ENCODE data around the gene KRT2. TPM values are rescaled to one million over a fixed set of nuclear protein-coding genes. Genes with fewer than 3 reads are reported as not detected.

The KRT2 gene
- total RNA-seq (2022; extraction: Qiagen RNA extraction; ENCODE audit: low read depth), result not detected in 5 replicates

DNA sequence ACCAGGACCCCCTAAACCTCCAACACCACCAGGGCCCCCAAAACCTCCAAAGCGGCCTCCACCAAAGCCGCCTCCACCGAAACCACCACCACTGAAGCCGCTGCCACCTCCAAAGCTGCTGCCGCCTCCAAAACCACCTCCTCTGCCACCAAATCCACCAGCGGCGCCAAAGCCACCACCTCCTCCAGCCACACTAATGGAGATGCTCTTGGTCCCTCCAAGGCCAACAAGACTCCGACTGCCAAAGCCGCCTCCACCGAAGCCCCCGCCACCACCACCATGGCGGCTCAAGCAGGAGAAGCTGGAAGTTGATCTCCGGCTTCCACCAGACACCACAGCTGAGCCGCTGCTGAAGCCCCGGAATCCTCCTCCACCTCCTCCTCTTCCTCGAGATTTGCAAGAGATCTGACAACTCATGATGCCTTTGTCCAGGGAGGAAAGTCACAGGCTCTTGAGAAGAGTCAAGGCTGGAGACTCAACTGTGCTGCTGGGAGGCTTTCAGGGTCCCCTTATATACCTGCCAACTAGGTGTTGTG lies at the start of gene KRT2:
KRT2 (minus strand) TSS at position 486 of the 536 bp plus-strand sequence; CDS start at position 417, 69 bp downstream.

GRCh38 chr12:52680363-52680762 lies 28.4 kb upstream of the KRT2 start, which contains the start of gene KRT1:
KRT1 (minus strand) TSS chr12:52680407; CDS start chr12:52680348, 59 bp downstream.

DNA sequence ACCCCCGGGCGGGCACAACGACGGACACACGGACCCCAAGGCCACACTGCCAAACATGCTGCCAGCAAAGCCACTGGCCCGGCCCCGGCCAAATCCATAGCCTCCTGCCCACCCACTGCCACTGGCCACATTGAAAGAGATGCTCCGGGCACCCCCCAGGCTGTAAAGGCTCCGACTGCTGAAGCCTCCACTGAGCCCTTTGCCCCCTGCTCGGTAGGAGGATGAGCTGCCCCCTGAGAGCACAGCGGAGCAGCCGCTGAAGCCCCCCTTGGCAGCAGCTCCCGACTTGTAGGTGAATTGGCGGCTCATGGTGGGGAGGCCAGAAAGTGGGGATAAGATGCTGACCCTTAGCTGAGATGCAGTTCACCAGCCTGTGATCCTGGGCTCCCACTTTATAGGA lies 33.8 kb downstream of the KRT2 start, which contains the start of gene KRT73:
KRT73 (minus strand) TSS at position 344 of the 400 bp plus-strand sequence; CDS start at position 309, 35 bp downstream.

DNA sequence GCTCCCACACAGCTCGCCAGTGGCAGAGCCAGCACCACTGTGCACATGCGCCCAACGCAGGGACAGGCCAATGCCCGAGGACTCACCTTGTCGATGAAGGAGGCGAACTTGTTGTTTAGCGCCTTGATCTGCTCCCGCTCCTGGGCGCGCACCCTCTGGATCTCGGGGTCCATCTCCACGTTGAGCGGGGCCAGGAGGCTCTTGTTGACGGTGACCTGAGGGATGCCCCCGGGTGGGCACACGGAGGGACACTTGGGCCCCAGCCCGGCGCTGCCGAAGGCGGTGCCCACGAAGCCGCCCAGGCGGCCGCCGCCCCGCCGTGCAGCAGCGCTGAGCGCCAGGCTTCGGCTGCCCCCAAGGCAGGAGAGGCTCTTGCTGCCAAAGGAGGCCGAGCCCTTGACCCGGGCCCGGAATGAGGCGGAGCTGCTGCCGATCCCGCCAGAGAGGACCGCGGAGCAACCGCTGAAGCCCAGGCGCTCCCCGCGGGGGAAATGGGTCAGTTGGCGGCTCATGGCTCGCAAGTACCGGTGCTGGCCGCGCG lies 51.0 kb downstream of the KRT2 start, which contains the start of gene KRT72:
KRT72 (minus strand) TSS at position 523 of the 541 bp plus-strand sequence; CDS start at position 512, 11 bp downstream.

Other genes starting within 250 kb of the KRT2 start
- gene KRT82, start 245.9 kb downstream of the KRT2 start, total RNA-seq (2022; extraction: Qiagen RNA extraction; ENCODE audit: low read depth), result not detected in 5 replicates
- 0.12 to 0.20 TPM (median 0.16 TPM) in 4 of 5 replicates, not detected in the other for gene KRT75, start 217.8 kb downstream of the KRT2 start, total RNA-seq (2022; extraction: Qiagen RNA extraction; ENCODE audit: low read depth)
- 0.11 TPM in 1 of 5 replicates, not detected in the others for gene KRT6B, start 200.1 kb downstream of the KRT2 start, total RNA-seq (2022; extraction: Qiagen RNA extraction; ENCODE audit: low read depth)
- not detected in 5 replicates for gene KRT6C, start 178.4 kb downstream of the KRT2 start, total RNA-seq (2022; extraction: Qiagen RNA extraction; ENCODE audit: low read depth)
- 3.0 to 5.6 TPM (median 5.1 TPM) in 5 replicates for gene KRT6A, start 159.0 kb downstream of the KRT2 start, total RNA-seq (2022; extraction: Qiagen RNA extraction; ENCODE audit: low read depth)
- gene KRT5, start 131.8 kb downstream of the KRT2 start, total RNA-seq (2022; extraction: Qiagen RNA extraction; ENCODE audit: low read depth), result 0.20 to 0.49 TPM (median 0.25 TPM) in 5 replicates
- gene KRT71, start 99.1 kb downstream of the KRT2 start, total RNA-seq (2022; extraction: Qiagen RNA extraction; ENCODE audit: low read depth), result not detected in 5 replicates
- not detected in 5 replicates for gene KRT74, start 78.4 kb downstream of the KRT2 start, total RNA-seq (2022; extraction: Qiagen RNA extraction; ENCODE audit: low read depth)
- not detected in 5 replicates for gene KRT72, start 50.7 kb downstream of the KRT2 start, total RNA-seq (2022; extraction: Qiagen RNA extraction; ENCODE audit: low read depth)
- not detected in 5 replicates for gene KRT73, start 33.7 kb downstream of the KRT2 start, total RNA-seq (2022; extraction: Qiagen RNA extraction; ENCODE audit: low read depth)
- not detected in 5 replicates for gene KRT1, start 28.2 kb upstream of the KRT2 start, total RNA-seq (2022; extraction: Qiagen RNA extraction; ENCODE audit: low read depth)
- not detected in 5 replicates for gene KRT77, start 51.3 kb upstream of the KRT2 start, total RNA-seq (2022; extraction: Qiagen RNA extraction; ENCODE audit: low read depth)
- gene KRT76, start 125.1 kb upstream of the KRT2 start, total RNA-seq (2022; extraction: Qiagen RNA extraction; ENCODE audit: low read depth), result not detected in 5 replicates
- gene KRT3, start 143.9 kb upstream of the KRT2 start, total RNA-seq (2022; extraction: Qiagen RNA extraction; ENCODE audit: low read depth), result 0.09 TPM in 1 of 5 replicates, not detected in the others
- gene KRT4, start 161.9 kb upstream of the KRT2 start, total RNA-seq (2022; extraction: Qiagen RNA extraction; ENCODE audit: low read depth), result 1.7 to 4.0 TPM (median 2.7 TPM) in 5 replicates
- gene KRT79, start 182.1 kb upstream of the KRT2 start, total RNA-seq (2022; extraction: Qiagen RNA extraction; ENCODE audit: low read depth), result 0.09 TPM in 1 of 5 replicates, not detected in the others
- 0.24 TPM in 1 of 5 replicates, not detected in the others for gene KRT78, start 196.8 kb upstream of the KRT2 start, total RNA-seq (2022; extraction: Qiagen RNA extraction; ENCODE audit: low read depth)